CD4-positive, alpha-beta T cell treated with Interleukin-4 for 1 hour (primary cell): ENCODE results near the gene SSBP4.

Source experiments
- DNase-seq, 2 donors: peaks; one replicate each; pipeline ENCODE4 v3.0.0-alpha.2; 2020 to 2022

The SSBP4 gene

DNA sequence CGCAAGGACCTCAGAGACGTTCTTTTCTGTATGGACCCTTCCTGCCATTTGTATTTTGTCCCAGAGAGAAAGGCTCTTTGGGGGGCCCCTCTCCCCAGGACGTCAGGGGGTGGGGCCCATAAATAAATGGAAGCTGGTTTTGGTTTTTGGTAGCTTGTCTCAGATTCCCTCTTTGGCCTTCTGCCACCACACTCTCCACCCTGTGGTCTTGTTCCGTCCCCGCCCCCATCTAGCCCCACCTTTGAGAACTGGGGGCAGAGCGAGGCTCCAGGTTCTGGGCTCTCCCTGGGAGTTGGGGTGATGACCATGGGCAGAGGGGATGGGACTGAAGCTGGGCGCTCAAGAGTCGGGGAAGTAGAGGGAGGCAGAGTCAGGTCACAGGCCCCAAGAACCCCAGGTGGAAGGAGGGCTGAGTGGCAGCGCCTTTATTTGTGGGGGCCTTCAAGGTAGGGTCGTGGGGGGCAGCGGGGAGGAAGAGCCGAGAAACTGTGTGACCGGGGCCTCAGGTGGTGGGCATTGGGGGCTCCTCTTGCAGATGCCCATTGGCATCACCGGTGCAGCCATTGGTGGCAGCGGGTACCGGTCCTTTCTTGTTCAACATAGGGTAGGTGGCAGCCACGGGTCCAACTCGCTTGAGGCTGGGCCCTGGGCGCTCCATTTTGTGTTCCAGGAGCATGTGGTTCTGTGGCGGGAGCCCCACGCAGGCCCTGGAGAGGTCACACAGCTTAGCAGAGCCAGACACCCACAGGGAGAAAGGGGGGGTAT lies 15.4 kb downstream of the SSBP4 start:
- no peak for DNase-seq

DNA sequence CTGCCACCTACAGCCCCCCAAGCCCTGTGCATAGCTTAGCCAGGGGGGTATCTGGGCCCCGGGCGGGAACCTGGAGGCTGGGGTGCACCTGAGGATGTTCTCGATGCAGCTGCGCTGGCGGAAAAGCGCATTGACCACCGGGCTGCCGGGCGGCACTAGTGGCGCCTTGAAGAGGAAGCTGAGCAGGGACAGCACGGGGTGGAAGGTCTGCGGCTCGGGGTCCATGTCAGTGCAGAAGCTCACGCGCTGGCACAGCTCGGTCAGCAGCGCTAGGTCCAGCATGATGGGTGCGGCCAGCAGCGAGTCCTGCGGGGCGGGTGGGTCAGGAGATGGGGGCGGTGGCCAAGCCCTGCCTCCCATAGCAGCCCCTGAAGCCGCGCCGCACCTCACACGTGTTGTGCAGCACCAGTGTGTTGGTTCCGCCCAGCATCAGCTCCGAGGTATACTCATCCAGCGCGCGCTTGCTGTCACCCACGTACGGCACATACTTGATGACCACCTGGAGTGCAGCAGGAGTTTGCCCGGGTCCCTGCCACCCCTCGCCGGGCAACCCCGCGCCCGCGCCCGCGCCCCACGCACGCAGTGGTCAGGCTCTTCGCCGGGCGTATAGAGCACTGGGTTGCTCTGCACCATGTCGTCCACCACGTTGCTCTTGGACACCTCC lies 16.1 kb downstream of the SSBP4 start:
- DNase-seq, result no peak

DNA sequence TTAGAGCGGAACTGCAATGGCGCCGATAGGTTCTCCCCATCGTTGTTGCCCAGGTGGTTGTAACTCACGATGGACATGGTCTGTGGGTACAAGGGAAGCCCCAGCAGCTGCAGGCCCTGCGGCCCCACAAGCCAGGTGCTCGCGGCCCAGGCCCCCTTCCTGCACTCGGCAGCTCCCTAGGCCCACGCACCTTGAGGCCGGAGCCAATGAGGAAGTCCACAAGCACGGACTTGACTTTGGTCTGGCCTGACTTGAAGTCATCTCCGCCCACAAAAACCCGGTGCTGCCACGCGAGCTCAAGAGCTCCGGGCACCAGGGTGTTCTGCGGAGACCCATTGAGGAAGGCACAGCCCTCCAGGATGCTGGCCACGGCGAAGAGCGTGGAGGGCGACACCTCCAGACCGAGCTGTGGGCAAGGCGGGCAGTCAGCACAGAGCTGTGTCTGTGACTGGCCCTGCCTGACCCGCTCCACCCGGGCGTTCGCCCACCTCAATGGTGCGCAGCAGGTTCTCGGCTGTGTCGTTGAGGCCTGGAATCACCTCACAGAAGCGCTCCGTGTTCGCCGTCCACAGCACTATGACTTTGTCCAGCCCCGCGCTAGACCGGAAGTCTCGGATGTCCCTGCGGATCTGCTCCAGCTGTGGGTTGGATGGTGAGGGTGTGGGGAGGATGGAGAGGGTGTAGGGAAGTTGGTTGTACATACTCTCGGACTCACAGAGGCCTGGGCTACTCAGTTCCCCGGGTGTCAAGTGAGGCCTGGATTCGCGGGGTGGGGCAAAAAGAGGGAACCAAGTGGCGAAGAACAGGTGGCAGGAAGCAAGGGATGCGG lies 16.9 kb downstream of the SSBP4 start:
- DNase-seq, result no peak

DNA sequence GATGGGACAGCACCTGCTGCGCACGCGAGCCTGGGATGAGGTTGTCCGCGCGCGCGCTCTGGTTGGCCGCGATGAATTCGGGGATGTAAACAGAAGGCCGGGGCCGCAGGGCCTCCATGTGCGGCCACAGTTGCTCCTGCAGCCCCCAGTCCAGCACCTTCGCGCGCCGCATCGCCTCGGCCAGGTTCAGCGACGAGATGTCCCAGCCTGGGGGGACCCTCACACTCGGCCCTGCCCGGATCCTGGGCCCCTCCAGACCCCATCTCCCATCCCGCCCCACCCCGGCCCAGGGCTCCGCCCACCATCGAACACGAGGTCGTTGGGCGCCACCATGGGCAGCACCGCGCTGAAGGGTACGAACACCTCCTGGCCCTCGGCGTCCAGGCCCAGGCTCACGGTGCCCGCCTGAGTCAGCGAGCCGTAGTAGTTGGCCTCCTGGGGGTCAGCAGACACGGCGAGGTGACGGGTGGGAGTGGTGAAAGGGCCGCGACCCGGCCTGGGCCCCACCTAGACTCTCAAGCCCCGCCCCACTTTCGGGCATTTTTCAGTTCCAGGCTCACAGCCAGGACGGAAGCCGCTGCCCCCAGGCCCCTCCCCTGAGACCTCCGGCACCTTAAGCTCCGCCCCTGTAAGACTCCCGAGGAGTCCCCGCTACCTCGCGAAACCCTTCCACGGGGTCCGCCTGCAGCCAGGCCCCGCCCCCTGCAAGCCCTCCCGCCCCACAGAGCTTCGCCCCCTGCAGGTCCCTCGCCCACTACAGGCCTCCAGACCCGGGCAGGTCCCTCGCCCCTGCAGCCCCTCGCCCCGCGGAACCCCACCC lies 17.7 kb downstream of the SSBP4 start:
- peak; percentile 87 to 88 for DNase-seq

DNA sequence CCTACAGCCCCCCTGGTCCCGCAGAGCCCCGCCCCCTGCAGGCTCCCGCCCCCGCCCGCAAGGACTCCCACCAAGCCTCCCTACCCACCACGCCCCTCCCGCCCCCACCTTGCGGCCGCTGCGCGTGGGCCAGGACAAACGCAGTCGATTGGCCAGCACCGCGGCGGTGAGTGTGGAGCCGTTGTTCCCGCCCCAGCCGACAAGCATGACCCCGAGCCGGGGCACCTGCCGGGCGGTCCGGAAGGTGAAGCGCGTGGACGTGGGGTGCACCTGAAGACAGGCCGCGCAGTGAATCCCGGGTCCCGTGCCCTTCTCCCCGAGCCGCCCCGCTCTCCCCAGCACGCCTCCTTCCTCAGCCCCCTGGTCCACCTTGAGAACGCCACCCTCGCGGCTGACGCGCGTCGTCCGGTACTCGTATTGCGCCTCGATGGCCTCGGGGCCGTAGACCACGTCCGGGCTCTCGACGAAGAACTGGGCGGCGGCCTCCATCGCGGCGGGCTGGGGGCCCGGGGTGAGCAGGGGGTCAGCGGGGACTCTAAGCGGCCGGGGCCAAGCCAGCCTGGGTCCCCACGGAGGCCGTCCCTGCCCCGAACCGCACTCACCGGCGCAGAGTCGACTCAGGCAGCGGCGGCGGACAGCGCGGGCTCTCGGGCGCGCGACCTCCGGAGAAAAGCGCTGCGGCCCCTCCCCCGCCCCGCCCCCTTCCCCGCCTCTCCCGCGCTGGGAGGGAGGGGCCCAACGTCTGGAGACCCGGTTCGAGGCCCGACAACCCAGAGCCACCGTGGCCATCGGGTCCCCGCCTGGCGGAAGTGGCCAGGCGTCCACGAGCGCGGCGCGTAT lies 18.5 kb downstream of the SSBP4 start, which contains the start of gene ISYNA1:
ISYNA1 (minus strand) TSS at position 643 of the 840 bp plus-strand sequence; CDS start at position 489, 154 bp downstream.
- peak; percentile 50 to 66 for DNase-seq

DNA sequence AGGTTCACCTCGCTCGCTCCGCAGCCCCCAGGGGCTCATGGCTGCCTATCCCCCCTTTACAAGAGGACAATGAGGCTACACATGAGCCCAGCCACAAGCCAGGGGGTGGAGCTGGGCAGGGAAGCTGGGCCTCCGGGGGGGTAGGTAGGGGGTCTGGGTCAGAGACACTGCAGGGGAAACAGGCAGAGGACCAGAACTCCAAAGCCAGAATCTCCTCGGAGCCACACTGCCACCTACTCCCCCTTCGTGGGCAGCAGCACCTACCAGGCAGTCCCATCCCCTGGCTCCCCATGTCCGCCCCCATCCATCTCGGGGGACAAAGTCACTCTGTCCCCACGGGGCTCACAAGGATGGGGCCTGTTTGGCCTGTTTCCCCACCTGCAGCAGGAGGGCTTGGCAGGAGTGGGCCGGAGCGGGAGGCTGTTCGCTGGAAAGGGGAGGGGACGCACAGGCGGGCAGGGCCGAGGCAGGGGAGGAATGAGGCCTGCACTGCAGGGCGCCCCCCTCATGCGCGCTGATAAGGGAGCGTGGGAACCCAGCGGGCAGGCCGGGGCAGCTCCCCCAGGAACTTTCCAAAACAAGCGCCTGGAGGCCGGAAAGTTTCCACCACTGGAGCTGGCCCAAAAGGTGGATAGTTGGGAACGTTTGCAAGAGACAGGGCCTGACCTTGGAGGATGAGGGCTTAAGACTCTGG lies 19.3 kb downstream of the SSBP4 start:
- DNase-seq, result no peak

DNA sequence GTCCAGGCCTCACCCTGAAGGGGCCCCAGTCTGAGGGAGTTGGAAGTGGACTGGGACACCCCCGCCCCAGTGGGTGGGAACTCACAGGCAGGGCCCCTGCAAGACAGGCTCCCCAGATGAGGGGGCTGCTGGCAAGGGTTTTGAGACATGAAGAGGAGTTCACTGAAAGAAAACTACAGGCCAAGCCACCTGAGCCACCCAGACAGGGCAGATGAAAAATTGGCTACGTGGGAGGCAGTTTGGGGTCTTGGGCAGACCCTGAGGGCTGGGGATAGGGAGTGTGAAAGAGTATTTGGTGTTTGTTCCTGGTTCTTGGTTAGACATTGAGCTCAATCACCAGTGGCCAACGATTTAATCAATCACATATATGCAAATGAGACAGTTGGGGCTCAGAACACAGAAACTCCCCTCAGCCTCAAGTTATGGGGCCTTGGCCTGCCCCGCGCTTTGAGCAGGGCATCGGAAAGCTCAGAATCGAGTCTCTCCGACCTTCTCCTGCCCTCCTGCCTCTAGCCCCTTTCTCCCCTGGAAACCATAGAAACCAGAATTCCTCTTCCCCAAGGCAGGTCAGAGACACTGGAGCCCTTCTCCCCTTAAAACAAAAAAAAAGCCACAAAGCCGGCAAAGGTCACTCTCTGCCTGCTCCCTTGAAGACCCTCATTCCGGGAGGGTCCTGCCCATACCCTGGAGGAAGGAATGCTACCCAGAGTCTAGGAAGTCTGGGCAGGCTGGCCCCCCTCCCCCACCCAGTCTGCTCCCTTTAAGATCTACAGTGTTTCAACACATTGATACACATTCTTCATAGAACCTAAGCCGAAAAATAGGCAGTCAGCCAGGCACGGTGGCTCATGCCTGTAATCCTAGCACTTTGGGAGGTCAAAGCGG lies 20.1 kb downstream of the SSBP4 start:
- no peak for DNase-seq

DNA sequence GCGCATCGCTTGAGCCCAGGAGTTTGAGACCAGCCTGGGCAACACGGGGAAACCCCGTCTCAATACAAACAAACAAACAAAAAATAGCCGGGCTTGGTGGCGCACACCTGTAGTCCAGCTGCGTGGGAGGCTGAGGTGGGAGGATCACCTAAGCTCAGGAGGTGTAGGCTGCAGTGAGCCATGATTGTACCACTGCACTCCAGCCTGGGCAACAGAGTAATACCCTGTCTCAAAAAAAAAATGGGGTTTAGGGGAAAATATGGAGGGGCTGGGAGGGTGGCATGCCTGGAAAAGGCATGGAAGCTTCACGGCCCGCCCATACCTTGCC lies 20.7 kb downstream of the SSBP4 start:
- no peak for DNase-seq

DNA sequence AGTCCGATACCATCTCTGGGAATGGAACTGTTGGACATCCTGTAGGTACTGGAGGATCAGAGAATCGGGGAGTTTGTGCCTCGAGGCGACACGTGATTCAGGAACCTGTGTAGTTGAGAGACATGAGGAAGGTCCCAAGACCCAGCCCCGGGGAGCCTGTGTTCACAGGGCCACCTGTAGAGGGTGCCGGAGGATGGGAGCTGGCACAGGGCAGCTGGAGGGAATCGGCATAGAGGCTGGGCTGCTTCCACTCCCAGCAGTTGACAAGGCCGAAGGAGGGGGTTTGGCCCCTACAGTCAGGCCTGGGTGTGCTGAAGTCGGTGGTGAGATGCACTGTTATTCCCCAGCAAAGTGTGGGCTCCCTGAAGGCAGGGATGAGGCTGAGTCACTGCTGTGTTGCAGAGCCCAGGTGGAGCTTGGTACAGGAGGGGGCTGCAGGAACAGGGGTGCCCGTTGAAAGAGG lies 21.2 kb downstream of the SSBP4 start:
- peak; percentile 39 to 42 for DNase-seq

DNA sequence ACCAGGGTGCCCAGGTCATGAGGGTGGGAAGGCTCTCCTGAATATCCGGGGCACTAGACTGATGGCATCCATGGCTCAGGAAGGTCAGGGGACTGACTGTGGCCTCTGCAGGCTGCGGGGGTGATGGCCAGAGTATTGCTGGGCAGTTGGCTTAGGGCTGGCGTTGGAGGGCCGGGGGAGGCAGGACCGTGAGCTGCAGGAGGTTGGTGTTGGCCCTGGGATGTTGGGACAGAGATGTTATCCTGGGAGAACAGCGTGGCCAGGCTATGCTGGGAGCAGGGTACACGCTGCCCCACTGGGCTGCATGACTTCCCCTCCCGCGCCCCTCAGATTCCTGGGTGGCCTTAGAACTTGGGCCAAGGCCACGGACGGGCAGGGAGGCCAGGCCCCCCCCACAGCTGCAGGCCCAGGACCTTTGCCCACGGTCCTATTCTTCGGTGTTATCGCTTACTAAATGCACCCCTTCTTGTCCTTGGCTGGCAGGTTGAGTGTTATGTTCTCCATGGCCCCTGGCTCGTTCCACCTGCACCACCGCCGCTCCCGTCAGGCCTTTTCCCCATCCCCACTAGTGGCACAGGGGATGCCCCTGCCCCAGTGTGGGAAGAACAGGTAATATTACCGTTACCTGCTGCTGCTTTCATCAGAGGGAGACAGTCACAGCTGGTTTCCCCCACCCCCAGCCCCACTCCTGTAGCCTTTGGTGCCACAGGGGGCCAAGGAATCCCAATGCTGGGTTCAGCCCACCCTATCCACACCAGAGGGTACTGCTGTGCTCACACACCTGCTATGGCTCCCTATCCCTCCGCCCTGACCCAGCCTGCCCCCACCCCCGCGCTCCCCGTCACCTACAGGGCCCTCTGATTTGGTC lies 22.0 kb downstream of the SSBP4 start:
- DNase-seq, result no peak

DNA sequence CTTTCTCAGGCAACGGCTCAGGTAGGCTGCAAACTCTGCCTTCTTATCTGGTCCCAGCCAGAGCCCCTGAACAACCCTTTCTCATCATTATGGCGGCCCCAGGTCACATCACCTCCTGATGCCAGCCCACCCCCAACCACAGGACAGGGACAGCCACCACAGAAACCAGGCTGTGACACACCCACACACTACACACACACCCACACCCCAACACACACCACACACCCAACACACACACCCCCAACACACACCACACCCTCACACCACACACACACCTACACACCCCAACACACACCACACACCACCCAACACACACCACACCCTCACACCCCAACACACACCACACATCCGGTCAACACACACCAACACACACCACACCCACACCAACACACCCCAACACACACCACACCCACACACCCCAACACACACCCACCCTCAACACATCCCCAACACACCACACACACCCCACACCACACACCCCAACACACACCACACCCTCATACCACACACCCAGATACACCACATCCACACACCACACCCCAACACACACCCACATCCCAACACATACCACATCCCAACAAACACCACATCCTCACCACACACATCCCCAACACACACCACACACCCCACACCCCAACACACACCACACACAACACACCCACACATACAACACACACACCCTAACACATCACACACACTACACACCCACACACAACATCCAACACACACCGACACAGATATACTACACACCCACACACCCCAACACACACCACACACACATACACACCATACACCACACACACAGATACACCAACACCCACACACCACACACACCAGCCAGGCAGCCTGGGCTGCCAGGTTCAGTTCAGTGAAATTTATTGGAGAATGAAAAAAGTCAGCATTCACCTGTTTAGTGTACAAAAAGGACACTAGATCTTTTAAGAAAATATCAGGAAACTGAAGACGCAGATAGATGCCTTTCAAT lies 22.9 kb downstream of the SSBP4 start:
- DNase-seq, result peak; percentile 67 to 76

DNA sequence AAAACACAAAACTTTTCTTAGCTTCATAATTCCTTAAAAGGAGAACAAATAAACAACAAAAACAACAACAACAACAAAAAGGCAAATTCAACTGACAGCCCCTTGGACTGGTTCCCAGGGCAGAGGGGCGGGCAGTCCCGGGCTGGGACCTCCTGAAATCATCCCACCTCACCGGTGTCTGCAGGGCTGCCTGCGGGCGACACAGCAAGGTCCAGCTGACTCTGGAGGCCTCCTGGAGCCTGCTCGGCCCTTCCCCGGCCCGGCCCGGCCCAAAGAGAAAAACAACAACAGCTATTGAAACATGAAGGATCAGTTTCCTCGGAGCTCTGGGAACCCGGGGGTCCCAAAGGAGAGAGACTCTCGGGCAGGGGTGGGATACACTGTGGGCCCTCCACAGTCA lies 23.7 kb downstream of the SSBP4 start:
- no peak for DNase-seq

DNA sequence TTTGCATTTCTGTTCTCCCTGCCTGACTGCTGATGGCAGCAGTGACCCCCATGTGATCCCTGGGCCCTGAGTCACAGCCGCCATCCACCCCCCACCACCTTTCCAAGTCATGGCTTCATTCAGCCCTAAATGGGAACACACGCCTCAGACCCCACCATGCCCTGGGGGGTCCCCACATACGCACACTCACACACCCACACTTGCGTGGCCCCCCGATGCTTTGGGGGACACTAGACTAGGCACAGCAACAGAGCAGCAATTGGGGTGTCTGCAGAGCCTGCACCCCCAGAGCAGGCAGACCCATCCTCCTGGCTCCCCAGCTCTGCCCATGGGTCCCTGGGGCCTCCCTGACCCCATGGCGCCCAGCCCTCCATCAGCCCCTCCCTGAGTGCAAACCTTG lies 24.2 kb downstream of the SSBP4 start:
- DNase-seq, result no peak

DNA sequence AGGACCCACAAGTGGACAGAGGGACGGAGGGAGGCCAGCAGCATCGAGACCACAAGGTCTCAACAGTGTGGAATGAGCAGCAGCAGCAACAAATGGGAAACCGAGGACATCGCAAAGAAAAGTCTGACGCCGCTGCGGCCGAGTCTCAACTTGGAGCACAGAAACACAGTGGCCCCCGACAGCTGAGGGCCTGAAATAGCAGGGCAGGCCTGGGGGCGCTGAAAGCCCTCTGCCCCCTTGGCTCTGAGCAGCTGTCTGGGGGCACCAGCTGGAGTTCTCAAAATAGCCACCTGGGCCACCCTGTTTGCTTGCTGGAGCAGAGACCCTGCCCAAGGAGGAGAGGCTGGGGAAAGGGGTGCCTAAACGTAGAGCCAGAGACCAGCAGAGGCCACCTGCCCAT lies 24.6 kb downstream of the SSBP4 start:
- DNase-seq, result no peak

DNA sequence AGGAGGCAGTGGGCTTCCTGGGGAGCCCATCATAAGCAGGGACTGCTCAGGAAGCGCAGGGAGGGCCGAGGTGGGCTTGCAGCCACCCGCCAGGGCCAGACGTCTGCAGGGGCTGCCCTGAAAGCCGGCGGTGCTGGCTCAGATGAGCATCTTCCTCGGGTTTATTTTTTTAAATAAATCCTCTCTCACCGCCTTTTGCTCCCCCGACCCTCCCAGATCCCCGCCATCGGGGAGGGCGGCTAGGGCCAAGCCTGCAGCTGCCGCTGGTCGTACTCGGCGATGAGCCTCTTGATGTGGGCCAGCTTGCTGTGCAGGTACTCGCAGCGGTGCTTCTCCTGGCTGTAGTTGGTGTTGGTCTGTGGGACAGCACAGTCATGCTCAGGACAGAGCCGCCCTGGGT lies 25.3 kb downstream of the SSBP4 start:
- no peak for DNase-seq

DNA sequence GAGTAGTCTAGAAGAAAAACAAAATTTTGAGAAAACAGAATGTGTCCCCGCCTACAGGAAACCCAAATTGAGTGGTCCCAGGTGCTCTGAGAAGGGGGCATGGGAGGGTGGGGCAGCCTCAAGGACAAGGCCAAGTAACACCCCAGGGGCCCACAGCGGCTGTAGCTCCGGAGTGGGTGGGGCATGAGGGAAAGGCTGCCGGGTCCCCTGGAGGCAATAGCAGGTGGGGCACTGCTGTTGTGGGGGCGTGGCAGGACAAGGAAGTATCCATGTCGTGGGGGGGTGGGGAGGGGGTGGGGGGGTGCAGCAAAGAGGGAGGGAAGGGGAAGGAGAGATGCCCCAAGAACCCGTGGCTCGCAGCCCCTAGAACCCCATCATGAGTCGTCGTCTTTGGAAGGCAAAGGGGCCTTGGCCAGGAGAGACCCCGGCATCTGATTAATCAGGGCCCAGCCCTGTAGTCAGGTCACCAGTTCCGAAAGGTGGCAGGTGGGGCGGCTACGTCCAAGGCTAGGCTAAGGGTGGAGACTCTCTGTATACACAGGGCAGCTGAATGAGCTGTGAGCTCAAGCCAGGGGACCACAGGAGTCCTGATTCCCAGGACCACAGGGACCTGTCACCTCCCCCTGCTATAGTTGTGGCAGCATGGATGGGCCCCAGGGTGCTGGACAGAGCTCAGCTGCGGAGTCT lies 26.2 kb downstream of the SSBP4 start:
- DNase-seq, result no peak

DNA sequence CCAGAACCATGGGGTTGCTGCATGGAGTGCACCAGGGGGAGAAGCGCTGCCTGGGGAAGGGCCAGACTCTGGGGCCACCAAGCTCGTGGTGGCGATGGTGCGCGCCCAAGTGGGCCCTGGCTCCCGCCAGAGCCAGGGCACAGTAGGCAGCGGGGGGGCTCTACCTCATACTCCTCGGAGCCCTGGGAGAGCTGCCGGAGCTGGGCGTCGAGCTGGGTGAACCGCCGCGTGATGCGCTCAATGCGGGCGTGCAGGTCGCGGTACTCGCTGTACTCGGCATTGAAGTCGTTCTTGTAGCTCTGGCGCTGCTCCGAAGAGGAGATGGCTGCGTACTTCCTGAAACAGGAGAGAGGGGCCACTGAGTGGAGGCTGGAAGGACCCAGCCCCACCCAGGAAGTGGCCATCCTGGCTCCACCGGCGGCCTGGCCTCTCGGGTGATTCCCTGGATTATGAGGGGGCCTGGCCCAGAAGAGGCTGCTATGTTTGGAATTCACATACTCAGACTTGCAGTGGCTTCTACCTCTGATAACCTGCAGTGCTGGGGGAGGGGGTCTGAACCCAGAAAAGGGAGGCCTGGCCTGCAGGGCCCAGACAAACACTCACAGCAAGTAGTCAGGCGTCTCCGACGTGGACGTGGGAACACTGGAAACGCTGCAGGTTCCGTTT lies 27.1 kb downstream of the SSBP4 start:
- DNase-seq, result no peak
